ENCODE data around the gene CELF2. TPM values are rescaled to one million over a fixed set of nuclear protein-coding genes. Genes with fewer than 3 reads are reported as not detected.

Gene CELF2
- polyA plus RNA-seq, 1 donor from 2014 or later: 55.5 TPM

- H3K9me3 ChIP-seq (ENCODE audit: low read length): peaks cover 6% of the 10 kb centered on the region
- no peak overlapping the region for H3K9ac ChIP-seq (ENCODE audit: low read length)
- H2AFZ ChIP-seq (ENCODE audit: low read depth, low read length): no peak overlapping the region
- no peaks in the 10 kb centered on the region for H3F3A ChIP-seq (ENCODE audit: insufficient read depth, low read length, poor library complexity, severe bottlenecking)
- no peak overlapping the region for H3K4me3 ChIP-seq (ENCODE audit: low read length)
- peaks cover 26% of the 10 kb centered on the region for H3K36me3 ChIP-seq (ENCODE audit: insufficient read depth, low read length)
- no peak overlapping the region for H3K4me2 ChIP-seq (ENCODE audit: low read length)
- no peaks in the 10 kb centered on the region for H3K27me3 ChIP-seq (ENCODE audit: insufficient read depth, low read depth, low read length)
- no peaks in the 10 kb centered on the region for H3K9me2 ChIP-seq (ENCODE audit: insufficient read depth, low read length)
- no peaks in the 10 kb centered on the region for H3K79me2 ChIP-seq (replicated peaks; ENCODE audit: insufficient read depth, low read length)
- TF ChIP-seq TAF1 (IDR thresholded peaks at IDR 0.05; ENCODE audit: low read depth) (no peak), MXI1 (conservative IDR thresholded peaks at IDR 0.05; ENCODE audit: poor library complexity, severe bottlenecking) (no peak)
- no peaks in the 10 kb centered on the region for H4K20me1 ChIP-seq (ENCODE audit: insufficient read depth)
- no peak overlapping the region for H3K27ac ChIP-seq (ENCODE audit: low read length)
These were observed 293.4 kb downstream of the CELF2 start for GRCh38 chr10:11311027-11311426.

- no peaks in the 10 kb centered on the region for H3F3A ChIP-seq (ENCODE audit: insufficient read depth, low read length, poor library complexity, severe bottlenecking)
- H4K20me1 ChIP-seq (ENCODE audit: insufficient read depth): no peaks in the 10 kb centered on the region
- H3K9me3 ChIP-seq (ENCODE audit: low read length): peaks cover 3% of the 10 kb centered on the region
- no peak overlapping the region for H3K4me3 ChIP-seq (ENCODE audit: low read length)
- peaks cover 21% of the 10 kb centered on the region for H3K36me3 ChIP-seq (ENCODE audit: insufficient read depth, low read length)
- no peak overlapping the region for H3K27ac ChIP-seq (ENCODE audit: low read length)
- no peak overlapping the region for H2AFZ ChIP-seq (ENCODE audit: low read depth, low read length)
- no peak overlapping the region for H3K9ac ChIP-seq (ENCODE audit: low read length)
- H3K9me2 ChIP-seq (ENCODE audit: insufficient read depth, low read length): no peaks in the 10 kb centered on the region
- no peaks in the 10 kb centered on the region for H3K27me3 ChIP-seq (ENCODE audit: insufficient read depth, low read depth, low read length)
- TF ChIP-seq EP300 (conservative IDR thresholded peaks at IDR 0.05; ENCODE audit: poor library complexity, severe bottlenecking) (no peak), EZH2 (IDR thresholded peaks at IDR 0.05; ENCODE audit: borderline replicate concordance, insufficient read depth, low read length, poor library complexity, severe bottlenecking) (no peak), CTCF (IDR thresholded peaks at IDR 0.05; ENCODE audit: poor library complexity, severe bottlenecking) (no peak), TAF1 (IDR thresholded peaks at IDR 0.05; ENCODE audit: low read depth) (no peak), POLR2AphosphoS5 (IDR thresholded peaks at IDR 0.05) (no peak), SMC3 (conservative IDR thresholded peaks at IDR 0.05; ENCODE audit: poor library complexity) (no peak), MXI1 (conservative IDR thresholded peaks at IDR 0.05; ENCODE audit: poor library complexity, severe bottlenecking) (no peak)
- H3K79me2 ChIP-seq (replicated peaks; ENCODE audit: insufficient read depth, low read length): no peaks in the 10 kb centered on the region
- no peak overlapping the region for H3K4me2 ChIP-seq (ENCODE audit: low read length)
These were observed 295.8 kb downstream of the CELF2 start for GRCh38 chr10:11313463-11313862.

- Histone ChIP-seq H4K20me1 (ENCODE audit: insufficient read depth) (no peaks in the 10 kb centered on the region), H3K4me2 (ENCODE audit: low read length) (no peak overlapping the region), H3K79me2 (replicated peaks; ENCODE audit: insufficient read depth, low read length) (no peaks in the 10 kb centered on the region), H3K27ac (ENCODE audit: low read length) (no peak overlapping the region), H3K27me3 (ENCODE audit: insufficient read depth, low read depth, low read length) (no peaks in the 10 kb centered on the region), H3K9ac (ENCODE audit: low read length) (no peak overlapping the region), H3K4me3 (ENCODE audit: low read length) (no peak overlapping the region), H2AFZ (ENCODE audit: low read depth, low read length) (no peak overlapping the region), H3K9me2 (ENCODE audit: insufficient read depth, low read length) (no peaks in the 10 kb centered on the region), H3F3A (ENCODE audit: insufficient read depth, low read length, poor library complexity, severe bottlenecking) (no peaks in the 10 kb centered on the region), H3K36me3 (ENCODE audit: insufficient read depth, low read length) (peaks cover 23% of the 10 kb centered on the region), H3K9me3 (ENCODE audit: low read length) (peaks cover 3% of the 10 kb centered on the region)
- TF ChIP-seq RAD21 (conservative IDR thresholded peaks at IDR 0.05): no peak
- TF ChIP-seq EZH2 (IDR thresholded peaks at IDR 0.05; ENCODE audit: borderline replicate concordance, insufficient read depth, low read length, poor library complexity, severe bottlenecking): no peak
- TF ChIP-seq POLR2AphosphoS5 (IDR thresholded peaks at IDR 0.05): no peak
- no peak for TF ChIP-seq EP300 (conservative IDR thresholded peaks at IDR 0.05; ENCODE audit: poor library complexity, severe bottlenecking)
- TF ChIP-seq SMC3 (conservative IDR thresholded peaks at IDR 0.05; ENCODE audit: poor library complexity): no peak
- TF ChIP-seq REST (IDR thresholded peaks at IDR 0.05; ENCODE audit: borderline replicate concordance): no peak
- TF ChIP-seq CTCF (IDR thresholded peaks at IDR 0.05; ENCODE audit: poor library complexity, severe bottlenecking): no peak
- no peak for TF ChIP-seq TAF1 (IDR thresholded peaks at IDR 0.05; ENCODE audit: low read depth)
- no peak for TF ChIP-seq MXI1 (conservative IDR thresholded peaks at IDR 0.05; ENCODE audit: poor library complexity, severe bottlenecking)
These were observed 300.4 kb downstream of the CELF2 start for GRCh38 chr10:11317936-11318670.
